Body of pancreas (tissue), 4 donors: ENCODE measurements around the gene RNU1-1.
"Not testable (repeated sequence)": the region's sequence is repeated elsewhere in the genome, so short reads cannot be mapped to it uniquely, and the experiment has no call there.

Source experiments
- POLR2A ChIP-seq, 3 donors: fragments of 450-650 bp; IDR thresholded peaks; one replicate each; pipeline ENCODE4 v1.6.1; 2016; ENCODE audit warnings: antibody characterized with exemption in 3 of 3, mild to moderate bottlenecking in 2 of 3
- TF ChIP-seq, protein P1 (sequence below), 7 experiments: fragments of 450-650 bp in 4 of 7; fragments of 200-600 bp in 3 of 7; sonication (generic) in 3 of 7; IDR thresholded peaks; one replicate each; pipeline ENCODE4 v1.5.1; 2016 to 2019; ENCODE audit warnings: antibody characterized with exemption in 7 of 7

DNA sequence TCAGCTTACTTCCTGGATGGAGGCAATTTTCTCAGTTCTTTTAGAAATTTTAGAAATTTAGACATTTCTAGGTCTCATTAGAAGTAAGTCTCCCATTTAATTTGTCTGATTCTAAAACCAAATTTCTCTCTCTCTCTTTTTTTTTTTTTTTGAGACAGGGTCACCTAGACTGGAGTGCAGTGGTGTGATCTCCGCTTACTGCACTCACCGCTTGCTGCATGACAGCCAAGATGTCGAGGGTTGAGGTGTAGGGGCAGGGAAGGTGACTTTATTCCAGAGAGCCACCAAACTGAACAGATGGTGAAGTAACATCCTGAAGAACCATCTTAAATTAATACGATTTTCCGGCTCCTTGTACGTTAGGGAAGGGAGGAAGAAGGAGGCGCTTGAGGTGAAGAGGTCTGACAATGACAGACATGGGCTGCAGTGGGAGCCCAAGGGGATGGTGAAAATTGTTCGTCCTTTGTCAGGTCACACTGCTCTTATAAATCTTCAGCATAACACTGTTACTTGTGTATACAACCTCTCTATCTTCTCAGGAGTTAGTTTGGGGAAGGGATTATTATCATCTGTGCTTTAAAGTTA lies 5.1 kb downstream of the RNU1-1 start:
- TF ChIP-seq, protein P1, sequence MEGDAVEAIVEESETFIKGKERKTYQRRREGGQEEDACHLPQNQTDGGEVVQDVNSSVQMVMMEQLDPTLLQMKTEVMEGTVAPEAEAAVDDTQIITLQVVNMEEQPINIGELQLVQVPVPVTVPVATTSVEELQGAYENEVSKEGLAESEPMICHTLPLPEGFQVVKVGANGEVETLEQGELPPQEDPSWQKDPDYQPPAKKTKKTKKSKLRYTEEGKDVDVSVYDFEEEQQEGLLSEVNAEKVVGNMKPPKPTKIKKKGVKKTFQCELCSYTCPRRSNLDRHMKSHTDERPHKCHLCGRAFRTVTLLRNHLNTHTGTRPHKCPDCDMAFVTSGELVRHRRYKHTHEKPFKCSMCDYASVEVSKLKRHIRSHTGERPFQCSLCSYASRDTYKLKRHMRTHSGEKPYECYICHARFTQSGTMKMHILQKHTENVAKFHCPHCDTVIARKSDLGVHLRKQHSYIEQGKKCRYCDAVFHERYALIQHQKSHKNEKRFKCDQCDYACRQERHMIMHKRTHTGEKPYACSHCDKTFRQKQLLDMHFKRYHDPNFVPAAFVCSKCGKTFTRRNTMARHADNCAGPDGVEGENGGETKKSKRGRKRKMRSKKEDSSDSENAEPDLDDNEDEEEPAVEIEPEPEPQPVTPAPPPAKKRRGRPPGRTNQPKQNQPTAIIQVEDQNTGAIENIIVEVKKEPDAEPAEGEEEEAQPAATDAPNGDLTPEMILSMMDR (IDR thresholded peaks at IDR 0.05), result not testable (repeated sequence)
- TF ChIP-seq POLR2A (IDR thresholded peaks at IDR 0.05), result not testable (repeated sequence)
